PC-3 (cell line): ENCODE results near the gene GFOD2.

ENCODE experiments used
- CTCF ChIP-seq: fragments of 300-600 bp; sonication (generic); conservative IDR thresholded peaks from 2 replicates; pipeline ENCODE4 v1.5.1; 2017; ENCODE audit warnings: antibody characterized with exemption, low read depth, mild to moderate bottlenecking, low read length
- EZH2 ChIP-seq: fragments of 300-600 bp; sonication (generic); IDR thresholded peaks from one replicate; pipeline ENCODE4 v1.6.1; 2017; ENCODE audit warnings: antibody characterized with exemption, mild to moderate bottlenecking, low read length; ENCODE audit not compliant: unreplicated experiment
- EZH2phosphoT487 ChIP-seq: fragments of 300-600 bp; sonication (generic); IDR thresholded peaks from 2 replicates; pipeline ENCODE4 v1.6.1; 2018; ENCODE audit warnings: mild to moderate bottlenecking, antibody characterized with exemption, low read length, borderline replicate concordance

GRCh38 chr16:67685388-67686112 is 33.6 kb downstream of the GFOD2 start:
- no peak for TF ChIP-seq EZH2
- TF ChIP-seq CTCF: no peak
- TF ChIP-seq EZH2phosphoT487: no peak
